Measurements from ENCODE around the gene GMEB1.
A peak's percentile ranks its signal among the peaks of the same experiment; 100 is the strongest.
"Not testable (repeated sequence)": the region's sequence is repeated elsewhere in the genome, so short reads cannot be mapped to it uniquely, and the experiment has no call there.

The GMEB1 gene, protein sequence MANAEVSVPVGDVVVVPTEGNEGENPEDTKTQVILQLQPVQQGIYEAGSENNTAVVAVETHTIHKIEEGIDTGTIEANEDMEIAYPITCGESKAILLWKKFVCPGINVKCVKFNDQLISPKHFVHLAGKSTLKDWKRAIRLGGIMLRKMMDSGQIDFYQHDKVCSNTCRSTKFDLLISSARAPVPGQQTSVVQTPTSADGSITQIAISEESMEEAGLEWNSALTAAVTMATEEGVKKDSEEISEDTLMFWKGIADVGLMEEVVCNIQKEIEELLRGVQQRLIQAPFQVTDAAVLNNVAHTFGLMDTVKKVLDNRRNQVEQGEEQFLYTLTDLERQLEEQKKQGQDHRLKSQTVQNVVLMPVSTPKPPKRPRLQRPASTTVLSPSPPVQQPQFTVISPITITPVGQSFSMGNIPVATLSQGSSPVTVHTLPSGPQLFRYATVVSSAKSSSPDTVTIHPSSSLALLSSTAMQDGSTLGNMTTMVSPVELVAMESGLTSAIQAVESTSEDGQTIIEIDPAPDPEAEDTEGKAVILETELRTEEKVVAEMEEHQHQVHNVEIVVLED

DNA sequence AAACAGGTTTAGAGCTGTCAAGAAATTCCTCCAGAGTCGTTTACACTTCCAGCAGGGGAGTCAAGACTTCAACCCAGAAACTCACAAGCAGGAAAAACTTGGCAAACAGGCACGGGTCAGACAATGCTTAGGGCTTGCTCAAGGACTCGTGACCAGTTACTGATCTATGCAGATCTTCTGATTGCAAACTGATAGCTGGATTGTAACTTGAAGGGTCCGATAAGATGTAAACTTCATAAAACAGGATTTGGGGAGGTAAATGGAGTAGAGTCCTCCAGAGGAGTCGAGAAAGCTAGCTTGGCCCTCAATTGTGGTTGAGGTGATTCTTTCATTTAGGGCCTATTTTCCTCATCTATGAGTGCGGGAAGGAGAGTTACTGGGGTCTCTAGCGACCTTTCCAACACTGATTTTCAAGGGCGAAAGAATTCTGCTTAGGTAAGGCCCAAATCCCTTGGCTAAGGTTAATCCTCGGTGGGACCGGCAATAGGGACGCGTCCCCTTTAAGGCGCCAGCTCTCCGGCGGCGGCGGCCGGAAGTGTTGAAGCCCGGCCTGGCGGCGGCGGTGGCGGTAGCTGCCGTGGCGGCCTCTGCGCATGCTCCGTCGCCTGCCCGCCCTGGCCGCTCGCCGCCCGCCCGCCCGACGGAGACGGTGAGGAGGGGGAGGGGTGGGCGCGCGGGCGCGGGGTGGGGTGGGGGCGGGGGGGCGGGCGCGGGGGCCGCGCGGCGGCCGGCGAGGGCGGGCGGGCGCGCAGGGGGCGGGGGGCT, at the start of gene GMEB1:
TSS of gene GMEB1 (plus strand) at position 594 of the 765 bp plus-strand sequence. CDS start 14,829 bp downstream, outside the sequence.
- no peaks in the 10 kb centered on the region for H3K27me3 ChIP-seq (ENCODE audit: control insufficient read depth, insufficient read depth, low read length)
- H3K36me3 ChIP-seq (ENCODE audit: control insufficient read depth, insufficient read depth, low read length) = no peaks in the 10 kb centered on the region
- H3K9me3 ChIP-seq (ENCODE audit: control insufficient read depth, insufficient read depth, low read length) = no peaks in the 10 kb centered on the region
- H3K4me3 ChIP-seq (ENCODE audit: low read depth, low read length) = peak within 1 kb of the TSS; percentile 83
- H3K4me1 ChIP-seq (ENCODE audit: control insufficient read depth, insufficient read depth, low read length) = peaks cover 11% of the 10 kb centered on the region
- H3K9ac ChIP-seq (ENCODE audit: low read depth, low read length) = peak within 1 kb of the TSS; percentile 95

DNA sequence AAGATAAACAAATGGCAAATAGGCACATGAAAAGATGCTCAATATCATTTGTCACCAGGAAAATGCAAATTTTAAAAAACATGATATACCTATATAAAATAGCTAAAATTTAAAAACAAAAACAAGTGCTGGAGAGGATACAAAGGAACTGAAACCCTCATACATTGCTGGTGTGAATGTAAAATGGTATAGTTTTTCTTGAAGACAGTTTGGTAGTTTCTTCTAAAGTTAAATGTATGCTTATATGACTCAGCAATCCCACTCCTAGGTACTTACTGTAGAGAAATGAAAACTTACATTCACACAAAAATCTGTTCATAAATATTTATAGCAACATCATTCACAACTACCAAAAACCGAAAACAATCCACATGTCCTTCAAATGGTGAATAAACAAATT, 36.9 kb upstream of the GMEB1 start:
- H3K4me1 ChIP-seq (ENCODE audit: control insufficient read depth, insufficient read depth, low read length) = no peaks in the 10 kb centered on the region
- H3K27me3 ChIP-seq (ENCODE audit: control insufficient read depth, insufficient read depth, low read length) = no peaks in the 10 kb centered on the region
- no peaks in the 10 kb centered on the region for H3K36me3 ChIP-seq (ENCODE audit: control insufficient read depth, insufficient read depth, low read length)
- no peaks in the 10 kb centered on the region for H3K9me3 ChIP-seq (ENCODE audit: control insufficient read depth, insufficient read depth, low read length)
- no peak overlapping the region for H3K9ac ChIP-seq (ENCODE audit: low read depth, low read length)
- H3K4me3 ChIP-seq (ENCODE audit: low read depth, low read length) = no peak overlapping the region

DNA sequence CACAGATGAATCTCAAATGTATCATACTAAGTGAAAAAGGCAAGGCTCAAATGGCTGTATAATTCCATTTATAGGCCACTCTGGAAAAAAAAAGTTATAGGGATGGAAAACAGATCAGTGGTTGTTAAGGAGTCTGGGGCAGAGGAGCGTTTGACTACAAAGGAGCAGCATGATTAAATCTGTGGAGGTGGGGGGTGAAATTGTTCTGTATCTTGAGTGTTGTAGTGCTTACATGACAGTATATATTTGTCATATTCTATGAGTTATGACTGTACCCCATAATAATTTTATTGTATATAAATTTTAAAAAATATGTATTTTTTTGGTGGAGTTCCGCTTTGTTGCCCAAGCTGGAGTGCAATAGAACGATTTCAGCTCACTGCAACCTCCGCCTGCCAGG, 36.0 kb upstream of the GMEB1 start:
- Histone ChIP-seq H3K36me3 (ENCODE audit: control insufficient read depth, insufficient read depth, low read length) (no peaks in the 10 kb centered on the region), H3K4me3 (ENCODE audit: low read depth, low read length) (no peak overlapping the region), H3K9ac (ENCODE audit: low read depth, low read length) (no peak overlapping the region), H3K4me1 (ENCODE audit: control insufficient read depth, insufficient read depth, low read length) (no peaks in the 10 kb centered on the region), H3K9me3 (ENCODE audit: control insufficient read depth, insufficient read depth, low read length) (no peaks in the 10 kb centered on the region), H3K27me3 (ENCODE audit: control insufficient read depth, insufficient read depth, low read length) (no peaks in the 10 kb centered on the region)

DNA sequence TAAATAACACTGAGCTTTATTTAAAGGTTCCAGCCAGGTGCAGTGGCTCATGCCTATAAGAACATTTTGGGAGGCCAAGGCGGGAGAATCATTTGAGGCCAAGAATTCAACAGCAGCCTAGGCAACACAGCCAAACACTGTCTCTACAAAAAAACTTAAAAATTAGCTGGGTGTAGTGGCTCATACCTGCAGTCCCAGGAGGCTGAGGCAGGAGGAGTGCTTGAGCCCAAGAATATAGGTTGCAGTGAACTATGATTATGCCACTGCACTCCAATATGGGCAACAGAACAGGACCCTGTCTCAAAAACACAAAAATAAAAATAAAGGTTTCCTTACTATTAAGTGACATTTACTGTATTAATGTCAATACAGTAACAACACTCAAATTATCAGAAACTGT, 27.8 kb upstream of the GMEB1 start:
- Histone ChIP-seq H3K9me3 (ENCODE audit: control insufficient read depth, insufficient read depth, low read length) (no peaks in the 10 kb centered on the region), H3K4me3 (ENCODE audit: low read depth, low read length) (no peak overlapping the region), H3K4me1 (ENCODE audit: control insufficient read depth, insufficient read depth, low read length) (no peaks in the 10 kb centered on the region), H3K9ac (ENCODE audit: low read depth, low read length) (no peak overlapping the region), H3K36me3 (ENCODE audit: control insufficient read depth, insufficient read depth, low read length) (no peaks in the 10 kb centered on the region), H3K27me3 (ENCODE audit: control insufficient read depth, insufficient read depth, low read length) (no peaks in the 10 kb centered on the region)

DNA sequence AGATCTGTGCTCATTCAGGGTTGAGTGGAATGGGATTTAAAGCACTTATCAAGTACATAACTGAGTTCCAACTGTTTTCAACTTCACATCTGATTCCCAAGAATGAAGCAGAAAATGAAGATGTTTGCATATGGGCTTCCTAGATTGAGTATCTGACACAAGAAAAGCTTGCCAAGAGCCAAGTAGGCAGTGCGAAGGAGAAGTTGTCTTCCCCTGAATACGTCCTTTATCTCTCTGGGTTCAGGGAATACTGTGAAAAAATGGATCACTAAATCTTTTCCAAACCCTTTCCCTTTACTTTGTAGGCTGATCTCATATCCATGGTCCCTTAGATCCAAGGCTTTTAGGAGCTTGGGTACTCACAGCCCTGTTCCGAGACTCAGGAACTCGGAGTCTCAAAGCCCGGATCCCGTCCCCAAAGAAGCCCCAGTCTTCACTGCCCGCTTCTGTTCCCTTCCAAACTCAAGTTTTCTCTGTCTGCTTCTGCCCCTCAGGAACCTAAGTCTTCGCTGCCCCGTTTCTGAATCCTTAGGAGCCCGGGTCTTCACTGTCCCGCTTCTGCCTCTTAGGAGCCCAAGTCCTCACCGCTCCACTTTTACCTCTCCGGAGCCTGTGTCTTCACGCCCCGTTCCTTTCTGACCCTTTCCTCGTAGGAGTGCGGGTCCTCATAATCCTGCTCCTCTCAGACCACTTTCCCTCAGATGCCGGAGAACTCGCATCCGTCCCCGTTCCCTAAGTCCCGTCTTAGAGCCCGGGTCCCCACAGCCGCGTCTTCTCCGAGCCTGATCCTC, 26.3 kb upstream of the GMEB1 start:
- no peaks in the 10 kb centered on the region for H3K4me1 ChIP-seq (ENCODE audit: control insufficient read depth, insufficient read depth, low read length)
- H3K9ac ChIP-seq (ENCODE audit: low read depth, low read length) = peak overlapping the region; percentile 95
- H3K27me3 ChIP-seq (ENCODE audit: control insufficient read depth, insufficient read depth, low read length) = no peaks in the 10 kb centered on the region
- H3K4me3 ChIP-seq (ENCODE audit: low read depth, low read length) = peak overlapping the region; percentile 98
- no peaks in the 10 kb centered on the region for H3K36me3 ChIP-seq (ENCODE audit: control insufficient read depth, insufficient read depth, low read length)
- H3K9me3 ChIP-seq (ENCODE audit: control insufficient read depth, insufficient read depth, low read length) = no peaks in the 10 kb centered on the region

DNA sequence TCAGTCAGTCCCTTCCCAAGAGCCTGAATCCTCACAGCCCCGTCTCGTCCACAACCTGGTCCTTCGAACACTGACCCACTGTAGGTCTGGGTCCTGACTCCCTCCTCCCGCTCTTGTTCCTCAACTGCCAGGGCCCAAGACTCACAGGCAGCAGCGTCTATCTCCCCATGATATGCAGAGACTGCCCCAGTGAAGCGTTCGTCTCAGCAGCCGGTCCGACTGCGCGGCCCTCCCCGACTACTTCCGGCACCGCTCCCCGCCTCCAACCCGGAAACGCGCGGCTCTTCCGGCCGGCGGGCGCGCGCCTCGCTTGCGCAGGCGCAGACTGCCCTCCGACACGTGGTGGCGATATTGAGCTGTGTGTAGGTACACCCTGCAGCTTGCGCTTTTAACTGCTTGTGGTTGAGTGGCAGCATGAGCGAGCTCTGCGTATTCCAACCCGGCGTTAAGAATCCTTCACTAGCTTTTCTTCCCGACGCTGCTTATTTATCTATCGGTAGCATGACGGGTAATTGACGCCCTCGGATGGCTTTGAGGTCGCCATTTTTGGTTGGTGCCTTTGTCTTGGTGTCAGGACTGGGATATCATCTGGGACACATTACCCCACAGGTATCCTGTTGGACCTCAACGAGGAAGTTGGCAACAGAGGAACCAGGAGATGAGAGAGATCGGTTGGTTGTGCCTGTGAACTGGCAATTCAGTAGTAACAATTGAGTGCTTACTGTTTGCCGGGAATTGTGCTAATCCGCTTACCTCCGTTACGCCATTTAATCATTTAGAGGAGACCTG, 25.5 kb upstream of the GMEB1 start, which contains the start of gene TAF12:
TSS of gene TAF12 (minus strand) at position 221 of the 789 bp plus-strand sequence. CDS start 20,986 bp downstream, outside the sequence.
- Histone ChIP-seq H3K9ac (ENCODE audit: low read depth, low read length) (peak within 1 kb of the TSS; percentile 95), H3K4me1 (ENCODE audit: control insufficient read depth, insufficient read depth, low read length) (no peaks in the 10 kb centered on the region), H3K36me3 (ENCODE audit: control insufficient read depth, insufficient read depth, low read length) (no peaks in the 10 kb centered on the region), H3K9me3 (ENCODE audit: control insufficient read depth, insufficient read depth, low read length) (no peaks in the 10 kb centered on the region), H3K4me3 (ENCODE audit: low read depth, low read length) (peak within 1 kb of the TSS; percentile 98), H3K27me3 (ENCODE audit: control insufficient read depth, insufficient read depth, low read length) (no peaks in the 10 kb centered on the region)

DNA sequence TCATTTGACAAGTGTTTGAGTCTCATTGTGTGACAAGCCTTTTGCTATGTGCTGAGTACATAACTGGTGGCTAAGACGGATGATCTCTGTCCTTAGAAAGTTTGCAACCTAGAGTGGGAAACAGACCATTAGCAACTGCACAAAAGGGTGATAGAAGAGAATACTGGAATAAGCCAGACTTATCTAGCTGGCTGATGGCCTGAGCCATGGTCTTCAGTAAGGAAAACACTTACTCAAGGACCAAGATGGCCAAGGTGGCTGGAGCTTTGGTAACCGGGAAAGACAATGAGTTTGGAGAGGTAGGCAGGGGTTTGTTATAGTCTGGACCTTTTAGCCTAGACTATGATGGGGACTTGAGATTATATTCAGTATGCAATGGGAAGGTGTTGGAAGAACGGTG, 24.1 kb upstream of the GMEB1 start:
- Histone ChIP-seq H3K36me3 (ENCODE audit: control insufficient read depth, insufficient read depth, low read length) (no peaks in the 10 kb centered on the region), H3K9ac (ENCODE audit: low read depth, low read length) (no peak overlapping the region), H3K4me1 (ENCODE audit: control insufficient read depth, insufficient read depth, low read length) (no peaks in the 10 kb centered on the region), H3K9me3 (ENCODE audit: control insufficient read depth, insufficient read depth, low read length) (no peaks in the 10 kb centered on the region), H3K27me3 (ENCODE audit: control insufficient read depth, insufficient read depth, low read length) (no peaks in the 10 kb centered on the region), H3K4me3 (ENCODE audit: low read depth, low read length) (no peak overlapping the region)

DNA sequence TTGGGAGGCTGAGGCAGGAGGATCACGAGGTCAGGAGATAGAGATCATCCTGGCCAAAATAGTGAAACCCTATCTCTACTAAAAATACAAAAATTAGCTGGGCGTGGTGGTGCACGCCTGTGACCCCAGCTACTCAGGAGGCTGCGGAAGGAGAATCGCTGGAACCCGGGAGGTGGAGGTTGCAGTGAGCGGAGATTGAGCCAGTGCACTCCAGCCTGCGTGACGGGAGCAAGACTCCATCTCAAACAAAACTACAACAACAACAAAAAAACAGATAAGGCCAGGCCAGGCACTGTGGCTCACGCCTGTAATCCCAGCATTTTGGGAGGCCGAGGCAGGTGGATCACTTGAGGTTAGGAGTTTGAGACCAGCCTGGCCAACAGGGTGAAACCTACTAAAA, 23.2 kb upstream of the GMEB1 start:
- H3K9me3 ChIP-seq (ENCODE audit: control insufficient read depth, insufficient read depth, low read length); H3K4me3 ChIP-seq (ENCODE audit: low read depth, low read length); H3K9ac ChIP-seq (ENCODE audit: low read depth, low read length); H3K36me3 ChIP-seq (ENCODE audit: control insufficient read depth, insufficient read depth, low read length); H3K4me1 ChIP-seq (ENCODE audit: control insufficient read depth, insufficient read depth, low read length); H3K27me3 ChIP-seq (ENCODE audit: control insufficient read depth, insufficient read depth, low read length): not testable (repeated sequence)

DNA sequence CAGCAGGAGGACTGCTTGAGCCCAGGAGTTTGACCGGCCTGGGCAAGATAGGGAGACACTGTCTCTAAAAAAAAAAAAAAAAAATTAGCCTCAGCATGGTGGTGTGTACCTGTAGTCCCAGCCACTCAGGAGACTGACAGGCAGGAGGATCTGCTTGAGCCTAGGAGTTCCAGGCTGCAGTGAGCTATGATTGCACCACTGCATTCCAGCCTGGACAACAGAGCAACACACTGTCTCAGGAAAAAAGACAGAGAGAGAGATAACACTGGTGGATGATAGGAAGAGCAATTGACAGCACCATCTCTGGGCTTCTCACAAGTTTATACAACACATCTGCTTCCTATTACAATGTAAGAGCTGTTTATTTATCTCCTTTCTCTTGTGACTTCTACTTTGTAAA, 22.5 kb upstream of the GMEB1 start:
- H3K27me3 ChIP-seq (ENCODE audit: control insufficient read depth, insufficient read depth, low read length) = no peaks in the 10 kb centered on the region
- H3K4me1 ChIP-seq (ENCODE audit: control insufficient read depth, insufficient read depth, low read length) = no peaks in the 10 kb centered on the region
- H3K36me3 ChIP-seq (ENCODE audit: control insufficient read depth, insufficient read depth, low read length) = no peaks in the 10 kb centered on the region
- H3K4me3 ChIP-seq (ENCODE audit: low read depth, low read length) = no peak overlapping the region
- H3K9me3 ChIP-seq (ENCODE audit: control insufficient read depth, insufficient read depth, low read length) = no peaks in the 10 kb centered on the region
- no peak overlapping the region for H3K9ac ChIP-seq (ENCODE audit: low read depth, low read length)

DNA sequence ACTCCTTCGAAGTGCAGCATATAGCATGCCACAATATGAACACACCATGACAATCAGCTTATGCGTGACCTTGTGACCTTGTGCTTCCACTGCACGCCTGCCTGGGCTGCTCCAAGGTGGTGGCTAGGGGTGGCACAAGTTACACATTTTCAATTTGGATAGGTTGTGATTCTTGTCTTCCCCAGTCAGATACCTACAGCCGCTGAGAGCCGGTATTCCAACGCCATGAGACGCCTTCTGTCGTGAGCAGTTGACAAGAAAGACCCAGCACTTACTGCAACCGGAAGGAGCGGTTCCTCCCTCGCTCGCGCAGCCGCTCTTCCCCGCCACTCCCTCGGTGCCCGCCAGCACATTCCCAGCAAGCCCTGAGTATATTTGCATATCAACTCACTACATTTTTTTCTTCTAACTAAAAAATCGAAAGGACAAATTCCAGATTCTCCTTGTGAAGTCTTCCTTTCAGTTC, 20.5 kb upstream of the GMEB1 start:
- Histone ChIP-seq H3K4me3 (ENCODE audit: low read depth, low read length) (peak overlapping the region; percentile 77), H3K27me3 (ENCODE audit: control insufficient read depth, insufficient read depth, low read length) (no peaks in the 10 kb centered on the region), H3K9me3 (ENCODE audit: control insufficient read depth, insufficient read depth, low read length) (no peaks in the 10 kb centered on the region), H3K36me3 (ENCODE audit: control insufficient read depth, insufficient read depth, low read length) (no peaks in the 10 kb centered on the region), H3K9ac (ENCODE audit: low read depth, low read length) (peak overlapping the region; percentile 88), H3K4me1 (ENCODE audit: control insufficient read depth, insufficient read depth, low read length) (no peaks in the 10 kb centered on the region)

Measured in iPS-15b (cell line).